ENCODE measurements around the gene MMP3. TPM values are rescaled to one million over a fixed set of nuclear protein-coding genes. Genes with fewer than 3 reads are reported as not detected.
"Not testable (repeated sequence)": the region's sequence is repeated elsewhere in the genome, so short reads cannot be mapped to it uniquely, and the experiment has no call there.

Gene MMP3
- total and polyA plus RNA-seq, 2 donors (not counting 3 experiments of a cell fraction or from before 2014, with no cell fraction given): not detected

DNA sequence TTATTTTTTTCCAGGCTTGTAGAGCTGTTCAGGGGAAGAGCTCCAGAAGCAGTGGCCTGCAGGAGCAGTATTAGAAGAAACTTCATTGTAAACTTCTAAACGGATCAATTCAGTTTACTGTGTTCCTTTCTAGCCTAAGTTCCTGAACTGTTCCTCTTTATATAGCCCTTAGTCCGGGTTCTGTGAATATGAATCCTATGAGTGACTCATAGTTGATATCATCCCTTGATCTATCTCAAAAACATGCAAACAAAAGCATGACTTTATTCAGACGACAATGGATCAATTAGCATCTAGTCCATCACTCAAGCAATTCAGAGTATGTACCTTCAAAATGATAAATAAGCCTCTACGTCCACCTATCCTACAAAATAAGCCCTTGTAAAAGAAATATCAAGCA lies 31.4 kb upstream of the MMP3 start, which contains the start of gene MMP12:
Gene MMP12, minus strand, starts transcription at position 131 of the 400 bp plus-strand sequence. Its CDS starts 45 bp downstream, at position 86.
- dilution Hi-C loops (cut with MboI; ENCODE audit: extremely low pct_ligation_motif_present, low sequenced_read_pairs) (no loop called here), intact Hi-C loops (cut with micrococcal nuclease) (no loop called here)
- DNase-seq (ENCODE audit: low read depth, low spot score) (no peak), FAIRE-seq (no peak)
- no peak within 1 kb of the TSS for H3K27ac ChIP-seq (ENCODE audit: insufficient read depth, low read depth, low read length)
- no peak within 1 kb of the TSS for H3K9ac ChIP-seq (replicated peaks; ENCODE audit: extremely low read depth, insufficient read depth, low read length)
- H3K4me1 ChIP-seq (ENCODE audit: control insufficient read depth, extremely low read depth, insufficient read depth, low read length): no peaks in the 10 kb centered on the region
- H3K4me2 ChIP-seq (ENCODE audit: insufficient read depth, low read length): no peak within 1 kb of the TSS
- no peak within 1 kb of the TSS for H2AFZ ChIP-seq (ENCODE audit: low read depth, low read length)
- CTCF ChIA-PET: interaction anchor here (1.6 kb wide), 1 partner anchor 10 kb away, joined by 4 read pairs; no protein-coding TSS in a partner anchor
- no peaks in the 10 kb centered on the region for H3K79me2 ChIP-seq (ENCODE audit: control insufficient read depth, insufficient read depth, low read length)
- no peaks in the 10 kb centered on the region for H3K9me1 ChIP-seq (replicated peaks; ENCODE audit: control insufficient read depth, extremely low read depth, insufficient read depth, low read length)
- H3K36me3 ChIP-seq (ENCODE audit: control insufficient read depth in 2 of 2, extremely low read depth in 1 of 2, insufficient read depth in 2 of 2, low read length in 2 of 2): no peaks in the 10 kb centered on the region
- TF ChIP-seq JUN (IDR thresholded peaks at IDR 0.05; ENCODE audit: borderline replicate concordance, insufficient read depth, insufficient read length, low read depth): peak; percentile 9
- TF ChIP-seq, protein P1, sequence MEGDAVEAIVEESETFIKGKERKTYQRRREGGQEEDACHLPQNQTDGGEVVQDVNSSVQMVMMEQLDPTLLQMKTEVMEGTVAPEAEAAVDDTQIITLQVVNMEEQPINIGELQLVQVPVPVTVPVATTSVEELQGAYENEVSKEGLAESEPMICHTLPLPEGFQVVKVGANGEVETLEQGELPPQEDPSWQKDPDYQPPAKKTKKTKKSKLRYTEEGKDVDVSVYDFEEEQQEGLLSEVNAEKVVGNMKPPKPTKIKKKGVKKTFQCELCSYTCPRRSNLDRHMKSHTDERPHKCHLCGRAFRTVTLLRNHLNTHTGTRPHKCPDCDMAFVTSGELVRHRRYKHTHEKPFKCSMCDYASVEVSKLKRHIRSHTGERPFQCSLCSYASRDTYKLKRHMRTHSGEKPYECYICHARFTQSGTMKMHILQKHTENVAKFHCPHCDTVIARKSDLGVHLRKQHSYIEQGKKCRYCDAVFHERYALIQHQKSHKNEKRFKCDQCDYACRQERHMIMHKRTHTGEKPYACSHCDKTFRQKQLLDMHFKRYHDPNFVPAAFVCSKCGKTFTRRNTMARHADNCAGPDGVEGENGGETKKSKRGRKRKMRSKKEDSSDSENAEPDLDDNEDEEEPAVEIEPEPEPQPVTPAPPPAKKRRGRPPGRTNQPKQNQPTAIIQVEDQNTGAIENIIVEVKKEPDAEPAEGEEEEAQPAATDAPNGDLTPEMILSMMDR (IDR thresholded peaks at IDR 0.05; ENCODE audit: extremely low read depth in 1 of 2, insufficient read depth in 1 of 2, low read depth in 1 of 2, low read length in 2 of 2): no peak
- no peaks in the 10 kb centered on the region for H3K9me3 ChIP-seq (replicated peaks; ENCODE audit: control insufficient read depth, insufficient read depth, low read length)
- H3K4me3 ChIP-seq (replicated peaks in 1 of 3; ENCODE audit: insufficient read depth in 1 of 3, low read depth in 1 of 3, low read length in 3 of 3): no peak within 1 kb of the TSS
- BruUV-seq (replicated peaks): no TSS peak
- POLR2A ChIA-PET: no interaction called here
- H4K20me1 ChIP-seq (replicated peaks; ENCODE audit: control insufficient read depth, extremely low read depth, insufficient read depth, low read length): no peaks in the 10 kb centered on the region
- H3K27me3 ChIP-seq (ENCODE audit: control insufficient read depth in 2 of 2, insufficient read depth in 2 of 2, low read length in 2 of 2): peaks cover 0 to 15% of the 10 kb centered on the region in 2 experiments

DNA sequence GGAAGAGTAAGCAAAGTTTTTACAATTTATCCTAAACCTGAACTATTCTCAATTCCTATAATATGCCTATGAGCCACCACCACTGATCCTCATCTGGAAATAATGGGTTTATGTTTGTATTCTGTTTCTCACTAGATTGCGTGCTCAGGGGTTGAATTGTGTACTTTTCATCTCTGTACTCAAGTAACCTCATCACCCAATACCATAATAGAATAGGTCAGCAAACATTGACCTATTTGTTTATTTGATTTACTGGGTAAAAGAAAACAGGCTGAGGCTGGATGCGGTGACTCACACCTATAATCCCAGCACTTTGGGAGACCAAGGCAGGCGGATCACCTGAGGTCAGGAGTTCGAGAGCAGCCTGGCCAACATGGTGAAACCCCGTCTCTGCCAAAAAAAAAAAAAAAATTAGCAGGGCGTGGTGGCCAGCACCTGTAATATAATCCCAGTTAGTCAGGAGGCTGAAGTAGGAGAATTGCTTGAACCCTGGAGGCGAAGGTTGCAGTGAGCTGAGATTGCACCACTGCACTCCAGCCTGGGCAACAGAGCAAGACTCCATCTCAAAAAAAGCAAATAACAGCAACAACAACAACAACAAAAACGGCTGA lies 26.1 kb upstream of the MMP3 start:
- intact Hi-C loops (cut with micrococcal nuclease); H3K9me1 ChIP-seq (replicated peaks; ENCODE audit: control insufficient read depth, extremely low read depth, insufficient read depth, low read length); H3K9ac ChIP-seq (replicated peaks; ENCODE audit: extremely low read depth, insufficient read depth, low read length); CTCF ChIA-PET; H3K27ac ChIP-seq (ENCODE audit: insufficient read depth, low read depth, low read length); dilution Hi-C loops (cut with MboI; ENCODE audit: extremely low pct_ligation_motif_present, low sequenced_read_pairs); POLR2A ChIA-PET; H3K4me1 ChIP-seq (ENCODE audit: control insufficient read depth, extremely low read depth, insufficient read depth, low read length); H3K36me3 ChIP-seq (ENCODE audit: control insufficient read depth in 2 of 2, extremely low read depth in 1 of 2, insufficient read depth in 2 of 2, low read length in 2 of 2); H3K9me3 ChIP-seq (replicated peaks; ENCODE audit: control insufficient read depth, insufficient read depth, low read length); H3K79me2 ChIP-seq (ENCODE audit: control insufficient read depth, insufficient read depth, low read length); BruUV-seq (replicated peaks); DNase-seq (ENCODE audit: low read depth, low spot score); FAIRE-seq; H3K4me3 ChIP-seq (replicated peaks in 1 of 3; ENCODE audit: insufficient read depth in 1 of 3, low read depth in 1 of 3, low read length in 3 of 3); H2AFZ ChIP-seq (ENCODE audit: low read depth, low read length); H4K20me1 ChIP-seq (replicated peaks; ENCODE audit: control insufficient read depth, extremely low read depth, insufficient read depth, low read length); H3K4me2 ChIP-seq (ENCODE audit: insufficient read depth, low read length): not testable (repeated sequence)
- peaks cover 1 to 19% of the 10 kb centered on the region in 2 experiments for H3K27me3 ChIP-seq (ENCODE audit: control insufficient read depth in 2 of 2, insufficient read depth in 2 of 2, low read length in 2 of 2)
